Measurements from ENCODE around the gene GDPD1.
"Not testable (repeated sequence)": the region's sequence is repeated elsewhere in the genome, so short reads cannot be mapped to it uniquely, and the experiment has no call there.

The GDPD1 gene

DNA sequence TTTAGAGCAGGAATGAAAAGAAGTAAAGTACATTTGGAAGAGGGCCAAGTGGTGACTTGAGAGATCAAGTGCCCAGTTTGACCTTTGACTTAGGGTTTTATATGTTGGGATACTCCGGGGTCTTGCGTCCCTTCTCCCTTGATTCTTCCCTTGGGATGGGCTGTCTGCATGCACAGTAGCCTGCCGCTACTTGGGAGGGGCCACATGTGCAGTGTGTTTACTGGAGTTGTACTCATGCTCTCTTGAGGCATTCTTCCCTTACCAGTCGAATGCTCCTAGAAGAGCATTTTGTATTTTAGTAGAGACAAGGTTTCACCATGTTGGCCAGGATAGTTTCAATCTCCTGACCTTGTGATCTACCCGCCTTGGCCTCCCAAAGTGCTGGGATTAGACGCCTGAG, 23.8 kb downstream of the GDPD1 start:
- DNase-seq (ENCODE audit: low read depth in 2 of 2), result no peak

DNA sequence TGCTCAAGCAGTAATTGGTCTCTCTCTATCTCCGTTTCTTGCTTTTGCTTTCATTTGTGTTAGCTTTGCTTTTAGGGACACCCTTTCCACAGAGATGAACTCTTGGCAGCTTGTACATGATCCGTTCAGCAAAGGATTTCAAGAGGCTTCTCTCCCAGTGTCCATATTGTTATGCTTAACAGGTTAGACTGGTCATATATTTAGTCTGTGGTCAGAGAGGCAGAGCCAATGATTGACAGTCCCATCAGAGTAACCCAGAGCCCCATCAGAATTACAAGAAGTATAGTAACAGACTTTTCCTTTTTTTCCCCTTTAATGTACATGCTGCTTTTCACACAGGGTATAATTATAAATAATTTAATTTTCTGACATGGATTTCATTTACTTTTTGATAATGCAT, 34.4 kb downstream of the GDPD1 start:
- DNase-seq (ENCODE audit: low read depth in 2 of 2), result no peak

DNA sequence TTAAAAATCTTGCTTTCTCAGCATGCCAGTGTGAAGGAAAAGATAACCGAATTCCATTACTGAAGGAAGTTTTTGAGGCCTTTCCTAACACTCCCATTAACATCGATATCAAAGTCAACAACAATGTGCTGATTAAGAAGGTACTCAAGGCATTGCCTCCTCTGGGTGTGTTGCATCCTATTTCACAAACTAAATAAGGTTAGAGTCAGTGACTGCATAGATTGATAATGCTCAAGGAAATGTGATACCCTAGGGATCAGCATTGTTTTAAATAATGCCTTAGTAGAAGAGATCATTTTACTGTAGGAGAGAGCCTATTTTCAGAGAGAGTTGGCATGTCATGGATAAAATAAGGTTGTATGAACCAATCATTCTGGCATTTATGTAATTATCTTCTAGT, 36.8 kb downstream of the GDPD1 start:
- no peak for DNase-seq (ENCODE audit: low read depth in 2 of 2)

DNA sequence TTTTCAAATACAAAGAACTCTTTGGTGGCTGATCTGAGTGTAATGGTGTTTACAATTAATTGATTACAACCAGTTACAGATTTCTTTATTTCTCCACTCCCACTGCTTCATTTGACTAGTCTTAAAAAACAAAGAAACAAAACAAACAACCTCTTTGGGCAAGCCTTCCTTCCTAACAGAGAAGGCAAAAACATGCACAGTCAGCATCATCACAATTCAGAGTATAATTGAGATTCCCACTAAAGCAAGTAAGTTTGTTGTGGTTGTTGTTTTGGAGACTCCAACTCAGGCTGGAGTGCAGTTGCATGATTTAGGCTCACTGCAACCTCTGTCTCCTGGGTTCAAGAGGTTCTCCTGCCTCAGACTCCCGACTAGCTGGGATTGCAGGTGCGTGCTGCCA, 40.4 kb downstream of the GDPD1 start:
- no peak for DNase-seq (ENCODE audit: low read depth in 2 of 2)

DNA sequence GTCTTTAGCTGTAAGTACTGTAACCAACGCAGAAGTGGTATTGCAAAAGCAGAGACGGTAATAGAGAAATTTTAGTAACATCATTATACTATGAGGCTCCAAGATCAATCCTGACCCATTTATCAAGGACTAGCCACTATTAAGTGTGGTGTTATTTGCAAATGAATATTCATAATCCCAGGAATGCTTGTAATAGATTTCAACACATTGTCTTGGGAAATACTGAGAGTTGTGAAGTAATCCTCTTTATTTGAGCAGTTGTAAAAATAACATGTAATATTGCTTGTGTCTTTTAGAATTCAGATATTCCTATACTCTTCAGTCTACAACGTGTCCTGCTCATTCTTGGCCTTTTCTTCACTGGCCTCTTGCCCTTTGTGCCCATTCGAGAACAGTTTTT, 46.4 kb downstream of the GDPD1 start:
- no peak for DNase-seq (ENCODE audit: low read depth in 2 of 2)

DNA sequence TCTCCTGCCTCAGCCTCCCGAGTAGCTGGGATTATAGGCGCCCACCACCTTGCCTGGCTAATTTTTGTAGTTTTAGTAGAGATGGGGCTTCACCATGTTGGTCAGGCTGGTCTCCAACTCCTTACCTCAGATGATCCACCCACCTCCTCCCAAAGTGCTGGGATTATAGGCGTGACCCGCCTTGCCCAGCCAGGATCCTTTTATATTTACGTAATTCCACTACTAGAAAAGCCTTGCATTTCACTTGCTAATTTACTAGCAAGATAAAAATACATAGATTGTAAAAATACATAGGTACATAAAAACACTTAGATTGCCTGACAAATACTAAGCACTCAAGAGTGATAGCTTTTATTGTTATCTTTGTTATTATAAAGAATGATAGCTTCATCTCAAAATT, 47.5 kb downstream of the GDPD1 start:
- DNase-seq (ENCODE audit: low read depth in 2 of 2), result no peak

DNA sequence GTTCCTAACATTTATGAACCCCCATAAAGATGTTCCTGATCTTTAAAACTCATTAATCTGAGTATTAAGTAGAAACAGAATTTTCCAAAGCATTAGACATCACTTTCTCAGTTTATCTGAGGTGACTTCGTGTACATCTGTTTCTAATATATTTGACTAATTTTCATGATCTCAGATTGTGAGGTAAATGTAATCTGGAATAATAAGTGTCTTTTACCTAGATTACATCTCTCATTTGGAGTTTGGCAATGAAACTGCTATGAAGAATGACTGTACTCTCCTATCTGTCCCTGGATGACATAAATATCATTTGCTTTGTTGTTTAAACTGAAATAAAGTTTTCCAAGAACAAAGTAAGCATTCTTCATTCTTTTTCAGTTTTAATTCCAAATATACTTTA, 55.3 kb downstream of the GDPD1 start:
- DNase-seq (ENCODE audit: low read depth in 2 of 2), result no peak

DNA sequence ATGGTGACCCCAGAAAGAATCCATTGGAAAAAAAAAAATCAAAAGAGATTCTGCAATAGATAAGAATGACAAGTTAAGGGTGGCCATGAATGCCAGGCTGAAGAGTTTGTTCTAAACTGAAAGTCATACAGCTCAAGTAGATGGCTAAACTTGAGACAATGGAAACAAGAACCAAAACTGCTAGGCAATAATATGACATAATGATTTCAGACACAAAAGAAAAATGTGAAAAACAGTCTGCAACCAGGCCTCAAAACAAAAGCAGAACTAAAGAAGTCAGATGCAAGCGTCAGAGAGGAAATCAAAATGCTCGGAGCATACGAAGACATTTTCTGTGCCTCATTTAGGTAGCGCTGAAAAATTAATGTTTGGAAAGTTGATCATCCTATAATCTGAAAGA, 56.7 kb downstream of the GDPD1 start:
- no peak for DNase-seq (ENCODE audit: low read depth in 2 of 2)

DNA sequence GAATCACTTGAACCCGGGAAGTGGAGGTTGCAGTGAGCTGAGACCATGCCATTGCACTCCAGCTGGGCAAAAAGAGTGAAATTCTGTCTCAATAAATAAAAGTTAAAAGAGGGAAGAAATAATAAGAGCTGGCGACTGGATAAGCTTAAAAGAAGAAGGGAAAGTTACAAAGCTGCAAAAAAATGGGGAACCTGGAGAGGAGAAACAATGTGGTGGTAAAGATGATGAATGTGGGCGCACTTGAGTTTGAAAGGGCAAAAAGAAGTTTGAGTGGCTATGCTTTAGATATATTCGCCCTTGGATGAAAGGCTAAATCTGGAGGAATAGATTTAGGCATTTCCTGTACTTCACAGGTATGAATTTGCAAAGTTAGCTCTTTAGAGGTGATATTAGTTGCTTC, 58.1 kb downstream of the GDPD1 start:
- no peak for DNase-seq (ENCODE audit: low read depth in 2 of 2)

DNA sequence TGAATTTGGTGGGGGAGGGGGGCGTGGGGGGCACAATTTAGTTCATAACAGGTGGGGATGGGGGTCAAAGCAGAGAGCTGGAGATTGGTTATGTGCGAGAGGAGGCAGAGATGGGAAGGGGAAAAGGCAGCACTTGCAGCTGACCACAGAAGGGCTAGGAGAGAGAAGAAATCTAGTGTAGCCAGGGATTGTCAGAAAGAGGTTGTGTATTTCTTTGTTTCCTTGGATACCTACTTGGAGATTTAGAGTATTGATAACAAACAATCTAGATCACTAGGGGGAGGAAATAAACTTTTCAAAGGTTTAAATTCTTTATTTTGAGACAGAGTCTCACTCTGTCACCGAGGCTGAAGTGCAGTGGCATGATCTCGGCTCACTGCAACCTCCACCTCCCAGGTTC, 64.0 kb downstream of the GDPD1 start:
- DNase-seq (ENCODE audit: low read depth in 2 of 2), result no peak

DNA sequence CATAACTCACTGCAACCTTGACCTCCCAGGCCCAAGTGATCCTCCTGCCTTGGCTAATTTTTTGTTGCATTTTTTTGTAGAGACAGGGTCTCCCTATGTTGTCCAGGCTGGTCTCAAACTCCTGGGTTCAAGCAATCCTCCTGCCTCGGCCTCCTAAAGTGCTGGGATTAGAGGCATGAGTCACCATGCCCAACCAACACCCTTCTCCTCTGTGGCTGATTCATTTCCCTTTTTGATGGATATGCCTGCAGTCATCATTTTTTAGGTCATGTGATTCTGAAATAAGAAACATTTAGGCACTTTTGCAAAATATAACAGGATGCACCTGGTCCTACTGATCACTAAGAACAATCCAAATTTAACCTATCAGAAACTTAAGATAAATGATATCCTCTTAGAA, 67.1 kb downstream of the GDPD1 start:
- no peak for DNase-seq (ENCODE audit: low read depth in 2 of 2)

DNA sequence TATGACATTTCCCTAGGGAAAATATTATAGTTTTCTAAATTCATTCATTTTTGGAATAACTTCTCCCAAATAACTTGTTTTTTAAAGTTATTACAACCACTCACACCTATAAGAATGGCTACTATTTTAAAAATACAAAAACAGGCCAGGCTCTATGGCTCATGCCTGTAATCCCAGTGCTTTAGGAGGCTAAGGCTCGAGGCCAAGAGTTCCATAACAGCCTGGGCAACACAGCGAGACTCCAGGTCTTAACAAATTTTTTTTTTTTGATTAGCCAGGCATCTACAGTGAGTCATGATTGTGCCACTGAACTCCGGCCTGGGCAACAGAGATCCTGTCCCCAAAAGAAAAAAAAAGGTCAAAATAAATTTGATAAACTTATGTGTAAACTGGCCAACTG, 67.6 kb downstream of the GDPD1 start:
- no peak for DNase-seq (ENCODE audit: low read depth in 2 of 2)

DNA sequence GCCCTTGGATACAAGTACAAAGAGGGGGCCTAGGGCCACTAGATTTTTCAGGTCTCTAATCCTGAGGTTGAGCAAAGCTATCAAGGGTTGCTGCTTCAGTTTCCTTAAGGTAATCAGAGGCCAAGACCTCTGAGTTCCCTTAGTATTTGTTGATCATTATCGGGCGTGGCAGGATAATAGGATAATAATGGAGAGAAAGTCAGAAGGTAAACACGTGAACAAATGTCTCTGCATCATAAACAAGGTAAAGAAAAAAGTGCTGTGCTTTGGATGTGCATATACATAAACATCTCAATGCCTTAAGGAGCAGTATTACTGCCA, 69.6 kb downstream of the GDPD1 start:
- no peak for DNase-seq (ENCODE audit: low read depth in 2 of 2)

DNA sequence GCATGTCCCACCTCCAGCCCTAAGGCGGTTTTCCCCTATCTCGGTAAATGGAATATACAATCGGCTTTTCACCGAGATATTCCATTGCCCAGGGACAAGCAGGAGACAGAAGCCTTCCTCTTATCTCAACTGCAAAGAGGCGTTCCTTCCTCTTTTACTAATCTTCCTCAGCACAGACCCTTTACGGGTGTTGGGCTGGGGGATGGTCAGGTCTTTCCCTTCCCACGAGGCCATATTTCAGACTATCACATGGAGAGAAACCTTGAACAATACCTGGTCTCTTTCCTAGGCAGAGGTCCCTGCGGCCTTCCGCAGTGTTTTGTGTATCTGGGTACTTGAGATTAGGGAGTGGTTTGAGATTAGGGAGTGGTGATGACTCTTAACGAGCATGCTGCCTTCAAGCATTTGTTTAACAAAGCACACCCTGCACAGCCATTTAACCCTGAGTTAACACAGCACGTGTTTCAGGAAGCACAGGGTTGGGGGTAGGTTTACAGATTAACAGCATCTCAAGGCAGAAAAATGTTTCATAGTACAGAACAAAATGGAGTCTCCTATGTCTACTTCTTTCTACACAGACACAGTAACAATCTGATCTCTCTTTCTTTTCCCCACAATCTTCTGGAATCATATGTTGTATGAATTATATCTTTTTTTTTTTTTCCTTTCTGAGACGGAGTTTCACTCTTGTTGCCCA, 70.1 kb downstream of the GDPD1 start:
- not testable (repeated sequence) for DNase-seq (ENCODE audit: low read depth in 2 of 2)

DNA sequence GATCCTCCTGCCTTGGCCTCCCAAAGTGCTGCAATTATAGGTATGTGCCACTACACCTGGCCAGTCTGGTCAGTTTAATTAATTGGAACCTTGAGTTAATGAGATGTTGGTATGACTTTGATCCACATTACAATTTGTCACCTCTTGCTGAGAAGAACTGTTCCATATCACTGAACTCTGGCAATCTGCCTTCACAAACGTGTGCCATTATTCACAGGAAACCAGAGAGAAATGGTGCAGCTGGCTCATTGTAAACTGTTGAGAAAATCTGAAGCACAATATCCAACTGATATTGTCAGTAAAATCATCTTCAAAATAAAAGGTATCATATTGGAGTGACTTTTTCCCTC, 71.8 kb downstream of the GDPD1 start:
- DNase-seq (ENCODE audit: low read depth in 2 of 2), result no peak

DNA sequence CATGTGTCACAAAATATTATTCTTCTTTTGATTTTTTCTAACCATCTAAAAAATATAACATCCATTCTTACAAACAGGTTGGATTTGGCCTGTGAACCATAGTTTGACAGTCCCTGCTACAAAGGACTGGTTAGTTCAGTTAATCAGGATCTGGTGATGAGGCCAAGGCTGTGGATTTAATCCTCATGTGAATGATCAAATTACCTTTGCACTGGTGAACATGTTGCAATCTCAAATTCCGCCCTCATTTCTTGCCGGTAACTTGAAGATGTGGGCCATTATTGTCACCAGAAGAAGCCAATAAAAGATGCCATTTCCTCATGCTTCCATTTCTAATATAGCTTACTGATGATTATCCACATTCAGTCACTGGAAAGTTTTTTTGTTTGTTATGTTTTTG, 75.9 kb downstream of the GDPD1 start:
- DNase-seq (ENCODE audit: low read depth in 2 of 2), result no peak

DNA sequence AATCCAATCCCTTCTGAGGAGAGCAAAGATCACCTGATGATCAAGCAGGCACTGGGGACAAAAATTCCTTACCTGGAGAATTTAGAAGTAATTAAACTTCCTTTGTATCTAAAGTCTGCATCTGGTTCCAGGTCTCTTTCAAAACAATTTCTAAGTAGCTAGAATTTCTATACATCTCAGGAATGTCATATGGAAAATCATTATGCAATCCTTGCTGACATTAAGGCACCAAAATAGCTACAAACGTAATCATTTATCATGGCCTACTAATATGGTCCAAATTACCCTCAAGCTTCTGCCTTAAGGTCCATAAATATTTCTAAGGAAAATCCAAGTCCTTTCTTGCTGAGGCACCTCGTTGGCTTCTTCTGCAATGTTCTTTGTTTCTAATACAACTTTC, 78.2 kb downstream of the GDPD1 start:
- no peak for DNase-seq (ENCODE audit: low read depth in 2 of 2)

DNA sequence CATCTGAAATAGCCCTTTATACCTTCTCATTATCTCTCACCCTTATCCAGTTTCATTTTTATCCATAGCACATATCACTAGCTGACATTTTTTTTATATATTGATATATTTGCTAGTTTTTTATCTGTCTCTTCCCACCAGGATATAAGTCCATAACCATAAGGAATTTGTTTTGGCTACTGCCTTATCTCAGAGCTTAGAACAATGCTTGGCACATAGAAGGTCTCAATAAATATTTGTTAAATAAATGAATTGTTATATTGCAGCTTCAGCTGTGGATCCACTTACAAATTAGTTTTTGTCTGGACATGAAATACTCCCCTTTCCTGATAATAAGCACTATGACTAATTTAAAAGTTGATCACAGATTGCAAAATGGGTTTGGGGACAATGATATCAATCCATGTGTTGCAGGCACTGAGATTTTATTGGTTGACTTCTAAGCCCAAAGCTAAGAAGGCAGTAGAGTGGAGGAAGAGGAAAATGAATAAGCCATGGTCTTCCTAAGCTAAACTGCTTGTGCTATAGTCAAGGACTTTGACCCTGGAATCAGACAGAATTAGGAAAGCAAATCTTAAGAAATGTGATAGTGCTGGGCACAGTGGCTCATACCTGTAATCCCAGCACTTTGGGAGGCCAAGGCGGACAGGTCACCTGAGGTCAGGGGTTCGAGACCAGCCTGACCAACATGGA, 79.2 kb downstream of the GDPD1 start:
- DNase-seq (ENCODE audit: low read depth in 2 of 2), result no peak

DNA sequence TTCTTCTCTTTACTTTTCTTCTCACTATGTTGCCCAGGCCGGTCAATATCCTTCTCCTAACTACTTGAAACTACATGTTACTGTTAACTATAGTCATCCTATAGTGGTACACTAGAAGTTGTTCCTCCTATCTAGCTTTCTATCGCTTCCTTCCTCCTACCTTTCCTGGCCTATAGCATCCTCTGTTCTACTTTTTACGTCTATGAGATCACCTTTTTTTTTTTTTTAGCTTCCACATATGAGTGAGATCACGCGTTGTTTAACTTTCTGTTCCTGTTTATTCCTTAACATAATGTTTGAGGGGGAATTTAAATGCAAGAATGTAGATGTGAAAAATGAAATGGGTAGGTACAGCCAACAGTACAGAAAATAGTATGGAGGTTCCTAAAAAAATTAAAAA, 80.6 kb downstream of the GDPD1 start:
- no peak for DNase-seq (ENCODE audit: low read depth in 2 of 2)

DNA sequence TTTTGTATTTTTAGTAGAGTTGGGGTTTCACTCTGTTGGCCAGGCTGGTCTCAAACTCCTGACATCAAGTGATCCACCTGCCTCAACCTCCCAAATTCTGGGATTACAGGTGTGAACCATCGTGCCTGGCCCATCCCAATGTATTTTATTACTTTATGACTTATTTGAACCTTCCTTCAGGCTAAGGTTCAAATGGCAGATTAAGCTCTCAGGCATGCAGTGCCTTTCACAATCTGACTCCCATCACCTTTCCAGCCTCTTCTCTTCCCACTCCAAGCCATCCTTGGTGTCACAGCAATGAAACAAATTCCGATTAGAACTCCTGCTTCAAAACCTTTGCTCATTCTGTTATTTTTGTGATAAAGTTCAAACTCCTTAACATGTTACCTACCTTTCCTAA, 84.5 kb downstream of the GDPD1 start:
- no peak for DNase-seq (ENCODE audit: low read depth in 2 of 2)

DNA sequence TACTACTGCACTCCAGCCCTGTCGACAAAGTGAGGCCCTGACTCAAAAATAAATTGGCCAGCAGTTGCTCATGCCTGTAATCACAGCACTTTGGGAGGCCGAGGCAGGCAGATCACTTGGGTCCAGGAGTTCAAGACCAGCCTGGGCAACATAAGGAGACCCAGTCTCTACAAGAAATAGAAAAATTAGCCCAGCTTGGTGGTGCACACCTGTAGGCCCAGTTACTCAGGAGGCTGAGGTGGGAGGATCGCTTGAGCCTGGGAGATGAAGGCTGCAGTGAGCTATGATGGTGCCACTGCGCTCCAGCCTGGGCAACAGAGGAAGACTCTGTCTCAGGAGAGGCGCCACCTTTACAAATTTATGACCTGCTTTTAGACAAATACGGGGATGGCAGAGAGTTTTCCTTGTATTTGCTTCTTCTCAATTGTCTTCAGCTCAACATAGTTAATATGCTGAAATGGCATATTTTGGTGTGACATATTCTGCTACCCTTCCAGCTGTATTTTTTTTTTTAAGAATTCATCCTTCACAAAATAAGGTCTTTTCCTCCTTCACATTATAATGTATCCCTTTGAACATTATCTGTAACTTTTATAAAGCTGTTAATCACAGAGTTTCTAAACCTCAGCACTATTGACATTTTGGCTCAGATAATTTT, 90.1 kb downstream of the GDPD1 start:
- no peak for DNase-seq (ENCODE audit: low read depth in 2 of 2)

DNA sequence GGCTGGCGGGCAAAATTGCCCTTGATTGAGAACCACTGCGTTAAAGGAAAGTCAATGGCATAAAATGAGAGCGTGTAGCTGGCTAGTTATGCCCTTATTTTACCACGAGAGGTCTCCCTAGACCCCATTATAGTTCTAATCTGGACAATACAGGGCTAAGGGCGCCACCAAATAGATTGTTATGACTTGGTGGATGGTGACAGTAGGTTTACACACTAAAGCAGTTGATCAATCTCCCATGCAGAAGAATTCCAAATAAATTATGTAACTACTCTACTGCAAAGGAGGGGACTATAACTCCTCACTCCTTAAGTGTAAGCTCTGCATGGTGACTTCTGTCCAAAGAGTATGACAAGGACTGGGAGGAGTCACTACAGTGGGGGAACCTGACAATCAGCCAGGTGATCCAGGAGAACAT, 90.7 kb downstream of the GDPD1 start:
- no peak for DNase-seq (ENCODE audit: low read depth in 2 of 2)

DNA sequence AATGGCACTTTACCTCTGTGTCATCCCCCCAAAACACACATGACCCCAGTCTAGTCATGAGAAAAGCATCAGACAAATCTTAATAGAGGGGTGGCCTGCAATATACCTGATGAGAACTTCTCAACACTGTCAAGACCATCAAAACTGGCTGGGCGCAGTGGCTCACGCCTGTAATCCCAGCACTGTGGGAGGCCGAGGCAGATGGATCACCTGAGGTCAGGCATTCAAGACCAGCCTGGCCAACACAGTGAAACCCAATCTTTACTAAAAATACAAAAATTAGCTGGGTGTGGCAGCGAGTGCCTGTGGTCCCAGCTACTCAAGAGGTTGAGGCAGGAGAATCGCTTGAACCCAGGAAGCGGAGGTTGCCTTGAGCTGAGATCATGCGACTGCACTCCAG, 91.2 kb downstream of the GDPD1 start:
- DNase-seq (ENCODE audit: low read depth in 2 of 2), result not testable (repeated sequence)

DNA sequence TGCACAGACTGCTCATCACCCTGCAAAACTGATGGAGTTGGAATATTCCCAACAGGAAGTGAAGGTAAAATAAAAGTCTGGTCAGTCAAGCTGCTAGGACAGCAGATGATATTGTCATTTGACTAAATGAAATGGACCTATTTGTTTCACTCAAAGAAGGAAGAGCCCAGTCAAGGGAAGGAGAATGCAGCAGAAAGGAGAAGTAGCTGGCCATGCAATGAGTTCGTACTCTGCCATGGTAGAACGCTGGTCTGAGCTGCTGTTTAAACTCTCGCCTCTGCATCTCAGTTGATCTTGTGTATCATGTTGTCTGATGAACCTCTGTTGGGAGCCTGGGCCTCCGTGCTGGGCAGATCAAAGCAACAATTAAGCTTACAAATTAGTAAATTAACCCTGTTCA, 95.6 kb downstream of the GDPD1 start:
- no peak for DNase-seq (ENCODE audit: low read depth in 2 of 2)

Data from stimulated activated CD4-positive, alpha-beta T cell treated with anti-CD3 and anti-CD28 coated beads, Interleukin-4, amount 100 ng/mL, for 48 hours (primary cell).